K562 (cell line): Measurements from ENCODE around the gene GRIK3. TPM values are rescaled to one million over a fixed set of nuclear protein-coding genes. Genes with fewer than 3 reads are reported as not detected.

Experiments
- ATAC-seq: fragments of 200-7000 bp; cut with Tn5 transposase; 3 replicates; pipeline ENCODE4 v1.9.1; 2020; ENCODE audit warnings: moderate library complexity
- BruUV-seq: library from RNA; stranded (reverse); fragments of 400-500 nt; replicated peaks from 2 replicates; lab custom pipeline; 2021; lab: Mats Ljungman, UMichigan
- CTCF ChIA-PET: fragments of 300-600 bp; formaldehyde crosslinking; extraction: SDS; loops from one replicate; lab custom pipeline; 2021; ENCODE audit warnings: low intra/inter-chr PET ratio; lab: Yijun Ruan, JAX
- POLR2A ChIA-PET: fragments of 300-600, 350-650 bp; sonication (Branson Sonifier 250); formaldehyde crosslinking; extraction: SDS; loops from one replicate; lab custom pipeline; 2021; ENCODE audit warnings: antibody characterized with exemption, inconsistent platforms; lab: Yijun Ruan, JAX
- DNase-seq, 4 experiments: peaks; one replicate each; pipeline versions ENCODE4 v3.0.0 to v3.0.0-alpha.2; 2011 to 2018; ENCODE audit warnings: low spot score in 3 of 4, mixed read lengths in 3 of 4; ENCODE audit errors: extremely low read depth in 1 of 4
- FAIRE-seq: peaks from 2 replicates; lab custom pipeline; 2011; peaks lifted over from hg19 to GRCh38; lab: Jason Lieb, UNC
- H2AFZ ChIP-seq: 2 replicates; pipeline ENCODE4 v1.6.0; 2011; ENCODE audit warnings: low read depth, low read length, control low read depth, inconsistent platforms
- H3K27ac ChIP-seq: fragments of 200-600 bp; 3 replicates; pipeline ENCODE4 v1.8.0; 2011; ENCODE audit warnings: low read depth, mild to moderate bottlenecking, control low read depth, inconsistent platforms, low read length, moderate library complexity, mixed read lengths; ENCODE audit errors: extremely low read depth
- H3K27me3 ChIP-seq, 2 experiments: fragments of 300-600 bp in 1 of 2; 2 replicates in 1 of 2; 3 replicates in 1 of 2; pipeline versions ENCODE4 v1.6.0 to v1.8.0; 2011; ENCODE audit warnings: inconsistent platforms in 2 of 2, low read length in 2 of 2, mild to moderate bottlenecking in 1 of 2, mixed read lengths in 1 of 2, moderate library complexity in 1 of 2; ENCODE audit not compliant: control insufficient read depth in 2 of 2, insufficient read depth in 2 of 2
- H3K36me3 ChIP-seq: fragments of 300-600 bp; 3 replicates; pipeline ENCODE4 v1.8.0; 2011; ENCODE audit warnings: mild to moderate bottlenecking, low read length, inconsistent platforms; ENCODE audit not compliant: control insufficient read depth, insufficient read depth
- H3K4me1 ChIP-seq, 2 experiments: fragments of 200-600 bp in 1 of 2; replicated peaks in 1 of 2; 2 replicates in 1 of 2; 3 replicates in 1 of 2; pipeline versions ENCODE4 v1.5.1 to v1.8.0; 2011; ENCODE audit warnings: inconsistent platforms in 2 of 2, low read length in 2 of 2, mild to moderate bottlenecking in 1 of 2, mixed read lengths in 1 of 2, moderate library complexity in 1 of 2; ENCODE audit not compliant: control insufficient read depth in 2 of 2, insufficient read depth in 2 of 2
- H3K4me2 ChIP-seq: 2 replicates; pipeline ENCODE4 v1.6.1; 2011; ENCODE audit warnings: low read length, control low read depth, inconsistent platforms, mixed read lengths; ENCODE audit not compliant: insufficient read depth
- H3K4me3 ChIP-seq: fragments of 200-600 bp; sonication (generic), shearing (Covaris generic); 2 replicates; pipeline ENCODE4 v1.5.1; 2016; ENCODE audit warnings: control low read depth, inconsistent platforms
- H3K79me2 ChIP-seq: fragments of 200-600 bp; 3 replicates; pipeline ENCODE4 v1.8.0; 2011; ENCODE audit warnings: low read length, inconsistent platforms; ENCODE audit not compliant: control insufficient read depth, insufficient read depth
- H3K9ac ChIP-seq, 2 experiments: 2 replicates each; pipeline versions ENCODE4 v1.6.0 to v1.6.1; 2011; ENCODE audit warnings: low read depth in 2 of 2, low read length in 2 of 2, control low read depth in 1 of 2, inconsistent platforms in 1 of 2, mild to moderate bottlenecking in 1 of 2, mixed read lengths in 1 of 2; ENCODE audit not compliant: insufficient read depth in 1 of 2
- H3K9me1 ChIP-seq: one replicate; pipeline ENCODE4 v1.6.0; 2011; ENCODE audit warnings: inconsistent platforms, mild to moderate bottlenecking, low read length, moderate library complexity; ENCODE audit not compliant: control insufficient read depth, insufficient read depth
- H3K9me3 ChIP-seq: replicated peaks from 2 replicates; pipeline ENCODE4 v1.5.1; 2011; ENCODE audit warnings: low read depth, low read length, inconsistent platforms; ENCODE audit not compliant: control insufficient read depth, insufficient read depth
- H4K20me1 ChIP-seq: replicated peaks from 2 replicates; pipeline ENCODE4 v1.6.1; 2011; ENCODE audit warnings: low read length, inconsistent platforms, mixed read lengths; ENCODE audit not compliant: control insufficient read depth, insufficient read depth
- ADNP ChIP-seq: fragments of 200-800 bp; sonication (Bioruptor generic); IDR thresholded peaks from 2 replicates; pipeline ENCODE4 v1.6.1; 2016; ENCODE audit warnings: missing genetic modification characterization, missing compliant biosample characterization
- ASH1L ChIP-seq: fragments of 450-650 bp; IDR thresholded peaks from 2 replicates; pipeline ENCODE4 v1.6.1; 2018; ENCODE audit warnings: borderline replicate concordance, mild to moderate bottlenecking, low read depth; ENCODE audit not compliant: partially characterized antibody
- CHD4 ChIP-seq: fragments of 200-600 bp; sonication (generic); IDR thresholded peaks from 3 replicates; pipeline ENCODE4 v1.6.1; 2012; ENCODE audit warnings: low read depth, mild to moderate bottlenecking, mixed read lengths, low read length, inconsistent platforms; ENCODE audit not compliant: insufficient read depth, insufficient replicate concordance, poor library complexity, severe bottlenecking
- E2F3 ChIP-seq: fragments of 250-450 bp; sonication (Bioruptor Pico); IDR thresholded peaks from 2 replicates; pipeline ENCODE4 v1.4.0; 2020; ENCODE audit warnings: mild to moderate bottlenecking
- EHMT2 ChIP-seq: fragments of 450-650 bp; IDR thresholded peaks from 2 replicates; pipeline ENCODE4 v1.6.1; 2018; ENCODE audit warnings: antibody characterized with exemption
- MEF2D ChIP-seq: conservative IDR thresholded peaks from 2 replicates; pipeline ENCODE4 v1.6.1; 2016; ENCODE audit warnings: low read depth, missing genetic modification characterization, missing compliant biosample characterization
- RBM22 ChIP-seq: fragments of 200-400 bp; formaldehyde crosslinking; IDR thresholded peaks from 2 replicates; pipeline ENCODE4 v1.6.1; 2018; ENCODE audit warnings: low read length, low read depth; ENCODE audit not compliant: poor library complexity, severe bottlenecking
- SP2 ChIP-seq: IDR thresholded peaks from 2 replicates; pipeline ENCODE4 v1.6.1; 2011; ENCODE audit warnings: mild to moderate bottlenecking, low read depth, low read length, moderate library complexity; ENCODE audit not compliant: poor library complexity, severe bottlenecking; ENCODE audit errors: extremely low read depth
- SRSF9 ChIP-seq: fragments of 200-400 bp; formaldehyde crosslinking; IDR thresholded peaks from 2 replicates; pipeline ENCODE4 v1.6.1; 2017; ENCODE audit warnings: low read depth, low read length, borderline replicate concordance
- TEAD4 ChIP-seq, 2 experiments: sonication (generic) in 1 of 2; formaldehyde crosslinking in 1 of 2; IDR thresholded peaks; 2 replicates each; pipeline versions ENCODE4 v1.6.1 to v1.8.0; 2012 to 2022; ENCODE audit warnings: borderline replicate concordance in 1 of 2, inconsistent platforms in 1 of 2, low read length in 1 of 2, mild to moderate bottlenecking in 1 of 2, missing genetic modification reagents in 1 of 2
- ZBTB17 ChIP-seq: fragments of 450-650 bp; formaldehyde crosslinking; IDR thresholded peaks from 2 replicates; pipeline ENCODE4 v1.4.0; 2020; ENCODE audit warnings: mild to moderate bottlenecking
- ZNF311 ChIP-seq: fragments of 250-450 bp; sonication (Bioruptor Pico); IDR thresholded peaks from 2 replicates; pipeline ENCODE4 v1.4.0; 2020; ENCODE audit warnings: mild to moderate bottlenecking, moderate library complexity
- WGBS: fragments of 100-300 bp; shearing (Covaris generic); methylation state at CpG from one replicate; pipeline ENCODE4 v1.1.6; 2016; ENCODE audit warnings: low coverage, mixed read lengths; ENCODE audit not compliant: insufficient coverage; ENCODE audit errors: missing lambda C conversion rate; 5-methylcytosine and 5-hydroxymethylcytosine counted together
- in situ Hi-C: fragments of 300-500 bp; cut with MboI; formaldehyde crosslinking; loops from 4 replicates; pipeline ENCODE4 v1.15.0; 2018; ENCODE audit warnings: inconsistent platforms, mixed read lengths
- intact Hi-C: fragments of 100-400 bp; cut with micrococcal nuclease; formaldehyde crosslinking; loops from 2 replicates; pipeline ENCODE4 v1.14.2; 2022
- polyA plus RNA-seq, 8 experiments: library from polyadenylated mRNA; depleted of rRNA in 4 of 8; stranded (reverse) in 5 of 8; unstranded in 3 of 8; fragments of >200 nt; fragmentation: Nextera tagmentation in 2 of 8; fragmentation: Illumina TruSeq in 1 of 8; extraction: Ambion mirVana in 2 of 8; extraction: Trizol in 1 of 8; gene quantifications; 2 replicates each; pipeline versions ENCODE4 v1.2.1 to v1.2.3, GENCODE V29; 2011 to 2014; ENCODE audit warnings: inconsistent platforms in 1 of 8, missing spikeins in 1 of 8
- total RNA-seq, 7 experiments: library from RNA; depleted of rRNA in 6 of 7; stranded (reverse); fragments of >200 nt in 6 of 7; fragmentation: Illumina TruSeq in 2 of 7; extraction: Trizol in 2 of 7; gene quantifications; 2 replicates each; pipeline versions ENCODE4 v1.2.1 to v1.2.3, GENCODE V29; 2011 to 2021; ENCODE audit warnings: low replicate concordance in 1 of 7
- TF ChIP-seq, protein P1 (sequence below), 2 experiments: fragments of 450-650 bp in 1 of 2; sonication (generic) in 1 of 2; formaldehyde crosslinking in 1 of 2; IDR thresholded peaks in 1 of 2; conservative IDR thresholded peaks in 1 of 2; 2 replicates each; pipeline versions ENCODE4 v1.6.1 to v1.8.1; 2016 to 2023; ENCODE audit warnings: mild to moderate bottlenecking in 2 of 2, moderate library complexity in 2 of 2, inconsistent platforms in 1 of 2, missing genetic modification reagents in 1 of 2
- TF ChIP-seq, protein P2 (sequence below): fragments of 250-450 bp; sonication (Bioruptor Pico); IDR thresholded peaks from 2 replicates; pipeline ENCODE4 v1.8.0; 2022; ENCODE audit warnings: inconsistent platforms, mild to moderate bottlenecking, moderate library complexity, borderline replicate concordance

Gene GRIK3
- total and polyA plus RNA-seq, 9 of the 15 experiments (the other 6 are each of a cell fraction or from before 2014, with no cell fraction given) = not detected

DNA sequence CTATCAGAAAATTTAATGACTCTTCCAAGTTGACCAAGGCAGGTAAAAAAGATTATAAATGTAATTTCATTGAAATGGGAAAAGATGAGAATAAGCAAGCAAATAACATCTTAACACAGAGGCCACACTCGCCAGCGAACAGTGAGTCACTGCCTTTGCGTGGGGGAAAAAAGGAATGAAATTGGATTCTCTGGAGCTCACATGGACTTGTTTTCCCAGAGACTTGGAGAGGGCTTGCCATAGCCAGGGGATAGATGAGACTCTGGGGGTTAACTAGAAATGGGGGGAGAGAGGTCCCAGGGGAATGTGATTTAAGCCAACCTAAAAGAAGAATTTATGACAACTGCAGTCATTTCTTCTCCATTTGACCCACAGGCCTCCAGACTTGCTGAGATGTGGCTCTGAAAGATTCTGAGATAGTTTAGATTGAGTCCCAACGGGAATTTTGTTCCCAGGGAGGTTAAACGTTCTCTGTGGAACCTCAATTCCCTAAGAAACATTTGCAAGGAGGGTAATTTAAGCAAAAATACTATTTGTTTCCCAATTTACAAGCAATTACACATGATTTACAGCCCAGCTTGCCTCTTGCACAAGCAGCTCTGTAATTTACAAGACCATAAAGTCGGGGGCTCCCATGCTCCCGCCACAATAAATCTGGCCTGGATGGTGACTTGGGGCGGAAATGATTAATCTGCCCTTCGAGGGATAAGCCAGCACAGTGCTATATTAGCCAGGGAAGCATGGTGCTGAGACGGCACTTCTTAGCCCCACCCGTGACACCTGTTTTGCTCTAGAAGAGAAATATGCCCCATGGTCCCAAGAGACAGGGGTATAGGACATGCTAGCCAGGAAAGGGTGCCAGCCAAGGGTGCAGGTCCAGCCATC is 68.8 kb downstream of the GRIK3 start:
- H3K9me3 ChIP-seq = no peaks in the 10 kb centered on the region
- TF ChIP-seq ASH1L (no peak), TEAD4 (IDR thresholded peaks at IDR 0.05; ENCODE audit: low read length) (no peak), TEAD4 (CRISPR knock-in tag; IDR thresholded peaks at IDR 0.05; ENCODE audit: borderline replicate concordance) (no peak), ZNF311 (CRISPR knock-in tag) (no peak), E2F3 (CRISPR knock-in tag) (no peak), SRSF9 (no peak), CHD4 (no peak), EHMT2 (no peak), RBM22 (no peak), MEF2D (tag) (no peak), ZBTB17 (no peak), SP2 (no peak), ADNP (no peak)
- TF ChIP-seq, protein P1, sequence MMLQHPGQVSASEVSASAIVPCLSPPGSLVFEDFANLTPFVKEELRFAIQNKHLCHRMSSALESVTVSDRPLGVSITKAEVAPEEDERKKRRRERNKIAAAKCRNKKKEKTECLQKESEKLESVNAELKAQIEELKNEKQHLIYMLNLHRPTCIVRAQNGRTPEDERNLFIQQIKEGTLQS (IDR thresholded peaks at IDR 0.05) = no peak
- TF ChIP-seq, protein P1 (CRISPR knock-in tag; conservative IDR thresholded peaks at IDR 0.05) = no peak
- TF ChIP-seq, protein P2, sequence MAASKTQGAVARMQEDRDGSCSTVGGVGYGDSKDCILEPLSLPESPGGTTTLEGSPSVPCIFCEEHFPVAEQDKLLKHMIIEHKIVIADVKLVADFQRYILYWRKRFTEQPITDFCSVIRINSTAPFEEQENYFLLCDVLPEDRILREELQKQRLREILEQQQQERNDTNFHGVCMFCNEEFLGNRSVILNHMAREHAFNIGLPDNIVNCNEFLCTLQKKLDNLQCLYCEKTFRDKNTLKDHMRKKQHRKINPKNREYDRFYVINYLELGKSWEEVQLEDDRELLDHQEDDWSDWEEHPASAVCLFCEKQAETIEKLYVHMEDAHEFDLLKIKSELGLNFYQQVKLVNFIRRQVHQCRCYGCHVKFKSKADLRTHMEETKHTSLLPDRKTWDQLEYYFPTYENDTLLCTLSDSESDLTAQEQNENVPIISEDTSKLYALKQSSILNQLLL (CRISPR knock-in tag) = no peak
- H2AFZ ChIP-seq = no peak overlapping the region
- H4K20me1 ChIP-seq = peaks cover 15% of the 10 kb centered on the region
- H3K36me3 ChIP-seq = no peaks in the 10 kb centered on the region
- intact Hi-C loops = no loop called here
- no peak overlapping the region for H3K9ac ChIP-seq
- no peak overlapping the region for H3K4me3 ChIP-seq
- in situ Hi-C loops = no loop called here
- ATAC-seq (no peak), FAIRE-seq (no peak), DNase-seq (no peak)
- BruUV-seq = no TSS peak
- H3K27ac ChIP-seq = no peak overlapping the region
- H3K4me2 ChIP-seq = no peak overlapping the region
- under 1% methylated on average over 11 of the region's 11 CpGs for WGBS
- no peaks in the 10 kb centered on the region for H3K9me1 ChIP-seq
- POLR2A ChIA-PET = interaction anchor here (0.7 to 1.2 kb wide), 2 partner anchors 8 to 56 kb away, joined by 3 to 4 read pairs; no protein-coding TSS in a partner anchor
- CTCF ChIA-PET = no interaction called here
- no peaks in the 10 kb centered on the region; a peak in 2 of 5 replicates for H3K27me3 ChIP-seq
- H3K79me2 ChIP-seq = no peaks in the 10 kb centered on the region
- H3K4me1 ChIP-seq = no peaks in the 10 kb centered on the region; a peak in 1 of 5 replicates
